Uterus (tissue), 2 donors: ENCODE results near the gene MPP3.

Source experiments
- POLR2A ChIP-seq, 2 donors: fragments of 450-650 bp; IDR thresholded peaks; one replicate each; pipeline ENCODE4 v1.6.1; 2016; ENCODE audit warnings: antibody characterized with exemption in 2 of 2, mild to moderate bottlenecking in 1 of 2, moderate library complexity in 1 of 2
- TF ChIP-seq, protein P1 (sequence below), 4 experiments: fragments of 200-600 bp in 2 of 4; fragments of 450-650 bp in 2 of 4; sonication (generic) in 2 of 4; IDR thresholded peaks; one replicate each; pipeline ENCODE4 v1.5.1; 2016 to 2019; ENCODE audit warnings: antibody characterized with exemption in 4 of 4, mild to moderate bottlenecking in 2 of 4, moderate library complexity in 1 of 4

DNA sequence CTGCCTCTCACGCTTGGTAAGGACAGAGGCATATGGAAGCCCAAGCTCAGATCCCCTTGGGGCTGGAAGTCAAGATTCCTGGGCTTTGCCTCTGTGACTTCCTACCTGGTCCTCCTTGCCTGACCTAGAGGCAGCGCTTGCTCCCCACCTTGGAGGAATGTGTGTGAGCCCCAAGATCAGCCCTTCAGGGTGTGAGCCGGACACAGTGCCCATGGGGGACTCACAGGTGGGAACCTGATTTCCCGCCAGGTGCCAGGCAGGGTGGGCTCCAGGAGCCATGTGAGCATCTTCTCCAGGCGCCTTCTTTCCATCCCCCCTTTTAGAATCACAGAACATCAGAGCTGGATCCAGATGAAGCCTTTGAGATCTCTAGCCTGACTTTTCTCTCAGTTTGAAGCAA, 24.2 kb upstream of the MPP3 start:
- TF ChIP-seq, protein P1, sequence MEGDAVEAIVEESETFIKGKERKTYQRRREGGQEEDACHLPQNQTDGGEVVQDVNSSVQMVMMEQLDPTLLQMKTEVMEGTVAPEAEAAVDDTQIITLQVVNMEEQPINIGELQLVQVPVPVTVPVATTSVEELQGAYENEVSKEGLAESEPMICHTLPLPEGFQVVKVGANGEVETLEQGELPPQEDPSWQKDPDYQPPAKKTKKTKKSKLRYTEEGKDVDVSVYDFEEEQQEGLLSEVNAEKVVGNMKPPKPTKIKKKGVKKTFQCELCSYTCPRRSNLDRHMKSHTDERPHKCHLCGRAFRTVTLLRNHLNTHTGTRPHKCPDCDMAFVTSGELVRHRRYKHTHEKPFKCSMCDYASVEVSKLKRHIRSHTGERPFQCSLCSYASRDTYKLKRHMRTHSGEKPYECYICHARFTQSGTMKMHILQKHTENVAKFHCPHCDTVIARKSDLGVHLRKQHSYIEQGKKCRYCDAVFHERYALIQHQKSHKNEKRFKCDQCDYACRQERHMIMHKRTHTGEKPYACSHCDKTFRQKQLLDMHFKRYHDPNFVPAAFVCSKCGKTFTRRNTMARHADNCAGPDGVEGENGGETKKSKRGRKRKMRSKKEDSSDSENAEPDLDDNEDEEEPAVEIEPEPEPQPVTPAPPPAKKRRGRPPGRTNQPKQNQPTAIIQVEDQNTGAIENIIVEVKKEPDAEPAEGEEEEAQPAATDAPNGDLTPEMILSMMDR (IDR thresholded peaks at IDR 0.05): no peak
- no peak for TF ChIP-seq POLR2A (IDR thresholded peaks at IDR 0.05)
